SK-N-SH treated with all-trans-retinoic acid at 6 μM for 48 hours (cell line): ENCODE measurements around the gene LYSET.
"Not testable (repeated sequence)": the region's sequence is repeated elsewhere in the genome, so short reads cannot be mapped to it uniquely, and the experiment has no call there.

Experiments
- CREB5 ChIP-seq: fragments of 250-450 bp; sonication (Bioruptor Pico); IDR thresholded peaks from 2 replicates; pipeline ENCODE4 v1.5.1; 2020; ENCODE audit warnings: low read depth, mild to moderate bottlenecking, moderate library complexity
- PATZ1 ChIP-seq: fragments of 250-450 bp; sonication (Bioruptor Pico); IDR thresholded peaks from 2 replicates; pipeline ENCODE4 v1.8.0; 2020; ENCODE audit warnings: mild to moderate bottlenecking, moderate library complexity, borderline replicate concordance
- TCF4 ChIP-seq: fragments of 250-450 bp; sonication (Bioruptor Pico); IDR thresholded peaks from 2 replicates; pipeline ENCODE4 v1.8.0; 2021; ENCODE audit warnings: mild to moderate bottlenecking, moderate library complexity, borderline replicate concordance
- ZFP3 ChIP-seq: fragments of 250-450 bp; sonication (Bioruptor Pico); IDR thresholded peaks from 2 replicates; pipeline ENCODE4 v1.5.0; 2020; ENCODE audit warnings: mild to moderate bottlenecking, moderate library complexity
- ZFP30 ChIP-seq: fragments of 450-650 bp; formaldehyde crosslinking; IDR thresholded peaks from 2 replicates; pipeline ENCODE4 v1.5.0; 2022; ENCODE audit warnings: mild to moderate bottlenecking, moderate library complexity
- ZNF8 ChIP-seq: fragments of 450-650 bp; formaldehyde crosslinking; IDR thresholded peaks from 2 replicates; pipeline ENCODE4 v1.5.0; 2020; ENCODE audit warnings: mild to moderate bottlenecking, moderate library complexity

DNA sequence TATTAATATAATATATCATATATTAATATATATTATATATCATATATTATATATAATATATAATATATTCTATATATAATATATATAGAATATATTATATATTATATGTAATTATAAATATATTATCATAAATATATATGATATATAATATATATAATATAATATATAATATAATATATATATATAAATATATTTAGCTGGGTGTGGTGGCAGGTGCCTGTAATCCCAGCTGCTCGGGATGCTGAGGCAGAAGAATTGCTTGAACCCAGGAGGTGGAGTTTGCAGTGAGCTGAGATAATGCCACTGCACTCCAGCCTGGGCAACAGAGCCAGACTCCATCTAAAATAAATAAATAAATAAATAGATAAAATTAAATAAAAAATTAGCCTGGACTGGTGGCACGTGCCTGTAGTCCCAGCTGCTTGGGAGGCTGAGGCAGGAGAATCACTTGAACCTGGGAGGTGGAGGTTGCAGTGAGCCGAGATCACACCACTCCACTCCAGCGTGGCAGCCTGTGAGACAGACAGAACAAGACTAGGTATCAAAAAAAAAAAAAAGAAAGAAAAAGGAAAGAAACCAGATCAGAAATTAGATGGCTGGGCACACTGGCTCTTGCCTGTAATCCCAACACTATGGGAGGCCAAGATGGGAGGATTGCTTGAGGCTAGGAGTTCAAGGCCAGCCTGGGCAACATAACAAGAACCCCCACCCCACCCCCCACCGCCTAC lies 25.3 kb upstream of the LYSET start:
- TF ChIP-seq TCF4 (CRISPR knock-in tag); PATZ1; ZFP30; ZFP3 (CRISPR knock-in tag); ZNF8 (CRISPR knock-in tag); CREB5 (CRISPR knock-in tag): not testable (repeated sequence)
